Common myeloid progenitor, CD34-positive (primary cell): ENCODE results near the gene CLRN3.

Experiments used
- CTCF ChIA-PET: fragments of 350-600 bp; sonication (Branson Sonifier 250); formaldehyde crosslinking; loops from one replicate; lab custom pipeline; 2021; ENCODE audit warnings: antibody characterized with exemption; lab: Charles Lee
- POLR2A ChIA-PET: fragments of 350-600 bp; sonication (Branson Sonifier 250); formaldehyde crosslinking; loops from one replicate; lab custom pipeline; 2021; ENCODE audit warnings: antibody characterized with exemption; lab: Charles Lee
- DNase-seq, 3 donors: peaks; one replicate each; pipeline versions ENCODE4 v3.0.0 to v3.0.0-alpha.2; 2013
- H3K27ac ChIP-seq, 2 experiments: 1 replicate in 1 of 2; 2 replicates in 1 of 2; pipeline ENCODE4 v1.7.0; 2013; ENCODE audit warnings: inconsistent platforms in 2 of 2, low read length in 2 of 2, mild to moderate bottlenecking in 2 of 2, low read depth in 1 of 2, moderate library complexity in 1 of 2; ENCODE audit not compliant: severe bottlenecking in 2 of 2, insufficient read depth in 1 of 2, poor library complexity in 1 of 2
- H3K27me3 ChIP-seq, 5 experiments: replicated peaks in 2 of 5; 1 replicate in 3 of 5; 2 replicates in 2 of 5; pipeline versions ENCODE4 v1.6.1 to v1.7.0; 2013; ENCODE audit warnings: low read length in 4 of 5, mild to moderate bottlenecking in 2 of 5, moderate library complexity in 2 of 5, inconsistent platforms in 1 of 5; ENCODE audit not compliant: insufficient read depth in 5 of 5, control insufficient read depth in 4 of 5
- H3K36me3 ChIP-seq, 4 experiments: 1 replicate in 2 of 4; 2 replicates in 2 of 4; pipeline versions ENCODE4 v1.6.1 to v1.7.0; 2013; ENCODE audit warnings: low read length in 3 of 4, control low read depth in 1 of 4, mild to moderate bottlenecking in 1 of 4; ENCODE audit not compliant: control insufficient read depth in 4 of 4, insufficient read depth in 4 of 4
- H3K4me1 ChIP-seq, 4 experiments: 1 replicate in 3 of 4; 2 replicates in 1 of 4; pipeline versions ENCODE4 v1.6.1 to v1.7.1; 2013; ENCODE audit warnings: low read length in 3 of 4, mild to moderate bottlenecking in 3 of 4, control low read depth in 1 of 4, inconsistent platforms in 1 of 4, moderate library complexity in 1 of 4; ENCODE audit not compliant: control insufficient read depth in 4 of 4, insufficient read depth in 4 of 4; ENCODE audit errors: control extremely low read depth in 1 of 4
- H3K4me3 ChIP-seq, 7 experiments: 1 replicate in 4 of 7; 2 replicates in 3 of 7; pipeline versions ENCODE4 v1.5.1 to v1.7.0; 2013; ENCODE audit warnings: mild to moderate bottlenecking in 7 of 7, low read length in 6 of 7, moderate library complexity in 6 of 7, inconsistent platforms in 2 of 7, low read depth in 2 of 7, control low read depth in 1 of 7; ENCODE audit not compliant: insufficient read depth in 4 of 7, control insufficient read depth in 1 of 7; ENCODE audit errors: extremely low read depth in 1 of 7
- H3K9me3 ChIP-seq, 5 experiments: 1 replicate in 4 of 5; 2 replicates in 1 of 5; pipeline versions ENCODE4 v1.6.1 to v1.7.1; 2013; ENCODE audit warnings: low read length in 4 of 5, mild to moderate bottlenecking in 2 of 5, inconsistent platforms in 1 of 5, low read depth in 1 of 5, moderate library complexity in 1 of 5; ENCODE audit not compliant: control insufficient read depth in 4 of 5, insufficient read depth in 2 of 5; ENCODE audit errors: control extremely low read depth in 1 of 5
- WGBS: methylation state at CpG from one replicate; pipeline ENCODE4 v1.1.5; 2013; ENCODE audit not compliant: insufficient coverage; 5-methylcytosine and 5-hydroxymethylcytosine counted together

CLRN3 gene

DNA sequence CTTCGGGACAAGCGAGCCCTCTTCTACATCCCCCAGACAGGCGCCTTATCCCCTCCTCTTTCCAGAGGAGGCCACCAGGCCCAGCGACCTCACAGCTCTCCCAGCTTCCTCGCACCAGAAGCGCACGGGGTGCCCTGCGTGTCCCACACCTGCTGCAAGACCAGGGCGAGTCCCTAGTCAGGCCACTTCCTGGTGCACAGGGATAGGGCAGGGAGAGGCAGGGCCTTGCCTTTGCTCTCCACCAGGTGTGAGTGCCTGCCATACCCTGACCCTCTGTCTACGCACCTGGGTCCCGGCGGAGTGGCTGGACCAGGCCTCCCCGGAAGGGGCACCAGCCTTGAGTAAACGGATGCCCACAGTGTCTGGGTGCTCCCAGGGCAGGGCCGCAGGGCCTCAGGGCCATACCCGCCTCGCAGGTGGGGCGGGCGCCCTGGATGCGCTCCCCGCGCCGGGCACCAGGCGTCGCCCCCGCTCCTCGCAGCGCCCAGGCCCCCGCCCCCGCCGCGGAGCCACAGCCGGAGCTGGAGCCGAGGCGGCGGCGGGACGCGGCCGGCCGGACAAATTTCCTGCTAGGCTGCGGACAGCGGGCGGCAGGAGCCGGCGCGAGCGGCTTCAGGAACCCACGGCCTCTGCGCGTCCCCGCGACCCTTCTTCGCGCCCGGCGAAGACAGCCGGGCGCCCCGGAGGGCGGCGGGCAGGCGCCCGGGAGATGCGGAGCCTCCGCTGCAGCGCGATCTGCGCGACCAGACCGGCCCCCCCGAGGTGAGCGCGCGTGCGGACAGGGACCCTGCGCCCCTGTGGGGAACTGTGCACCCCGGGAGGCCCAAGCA, 14.0 kb upstream of the CLRN3 start, which contains the start of gene PTPRE:
TSS of gene PTPRE (plus strand) at position 556 of the 830 bp plus-strand sequence. CDS start 133,779 bp downstream, outside the sequence.
- Histone ChIP-seq H3K27me3 (peaks cover 0 to 38% (median 8%) of the 10 kb centered on the region in 5 experiments), H3K27ac (no peak within 1 kb of the TSS), H3K4me1 (peaks cover 0 to 14% (median 12%) of the 10 kb centered on the region in 4 experiments), H3K4me3 (peak within 1 kb of the TSS; percentile 44 to 77 (median 67)), H3K36me3 (no peaks in the 10 kb centered on the region), H3K9me3 (peaks cover 0 to 3% (median 0%) of the 10 kb centered on the region in 5 experiments)
- POLR2A ChIA-PET = interaction anchor here (0.9 kb wide), 1 partner anchor 105 kb away, joined by 5 read pairs; no protein-coding TSS in a partner anchor
- WGBS = 12% methylated on average over 53 of the region's 78 CpGs
- CTCF ChIA-PET = interaction anchor here (0.6 to 6.7 kb wide), 21 partner anchors 13 to 243 kb away, joined by 3 to 122 read pairs (median 5); partner anchors contain the start of gene CLRN3
- peak; percentile 52 to 70 (median 67) for DNase-seq

DNA sequence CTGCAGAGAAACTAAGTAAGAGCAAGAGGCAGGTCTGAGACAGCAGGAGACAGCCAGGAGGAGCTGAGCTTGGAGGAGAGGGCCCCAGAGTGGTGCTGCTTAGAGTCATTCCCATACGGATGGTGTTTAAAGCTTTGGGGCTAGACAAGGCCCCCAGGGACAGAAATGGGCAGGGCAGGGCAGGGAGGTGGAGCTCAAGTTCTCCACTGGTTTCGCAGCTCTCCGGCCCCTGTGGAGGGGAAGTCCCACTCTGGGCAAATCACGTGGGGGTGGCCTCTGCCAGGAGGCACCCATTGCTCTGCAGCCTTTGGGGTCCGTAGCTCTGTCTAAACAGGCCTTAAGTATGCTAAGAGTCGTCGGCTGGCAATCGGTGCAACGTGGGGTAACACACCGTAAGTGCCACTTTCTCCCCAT, 13.1 kb upstream of the CLRN3 start:
- Histone ChIP-seq H3K27me3 (peaks cover 0 to 38% (median 8%) of the 10 kb centered on the region in 5 experiments), H3K4me1 (peaks cover 0 to 14% (median 12%) of the 10 kb centered on the region in 4 experiments), H3K4me3 (no peak overlapping the region), H3K36me3 (no peaks in the 10 kb centered on the region), H3K9me3 (peaks cover 0 to 3% (median 0%) of the 10 kb centered on the region in 5 experiments), H3K27ac (no peak overlapping the region)
- WGBS = 50% methylated on average over 4 of the region's 10 CpGs
- no peak for DNase-seq
- CTCF ChIA-PET = interaction anchor here (0.7 to 6.7 kb wide), 20 partner anchors 12 to 244 kb away, joined by 3 to 122 read pairs (median 4); partner anchors contain the start of gene CLRN3
- POLR2A ChIA-PET = interaction anchor here (0.8 kb wide), 1 partner anchor 11 kb away, joined by 4 read pairs; no protein-coding TSS in a partner anchor

DNA sequence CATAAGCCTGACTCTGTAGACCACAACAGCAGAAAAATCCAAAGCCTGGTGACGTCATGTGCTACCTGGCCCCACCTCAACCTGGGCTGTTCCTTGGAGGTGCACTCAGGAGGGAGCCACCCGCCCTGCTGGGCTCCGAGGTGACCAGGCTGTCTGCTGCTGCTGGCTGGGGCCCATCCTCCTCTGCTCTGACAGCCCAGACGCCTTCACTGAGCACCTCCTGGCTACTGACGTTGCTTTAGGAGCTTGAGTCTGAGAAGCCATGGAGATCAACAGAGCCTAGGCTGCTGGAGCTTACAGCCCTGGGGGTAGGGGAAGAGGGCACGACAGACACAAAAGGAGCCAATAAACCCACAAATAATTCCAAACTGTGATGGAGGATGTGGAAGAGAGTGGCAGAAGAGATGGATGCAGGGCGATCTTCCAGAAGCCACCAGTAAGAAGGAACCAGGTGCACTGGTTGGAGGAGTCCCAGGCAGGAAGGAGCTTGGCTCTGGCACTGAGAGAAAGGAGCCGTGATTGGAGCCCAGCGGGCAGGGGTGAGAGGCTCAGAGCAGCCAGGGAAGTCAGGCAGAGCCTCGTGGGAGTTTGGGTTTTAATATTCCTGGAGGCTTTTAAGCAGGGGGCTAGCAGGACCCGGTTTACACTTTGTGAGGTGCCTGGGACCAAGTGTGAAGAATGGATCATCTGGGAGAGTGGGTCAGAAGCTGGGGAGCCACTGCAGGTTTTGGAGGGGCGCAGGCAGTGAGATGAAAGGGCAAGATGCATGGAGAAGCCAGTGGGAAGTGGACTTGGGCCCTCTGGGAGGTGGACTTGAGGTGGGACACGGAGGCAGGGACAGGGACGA, 12.5 kb upstream of the CLRN3 start:
- peaks cover 0 to 38% (median 8%) of the 10 kb centered on the region in 5 experiments for H3K27me3 ChIP-seq
- DNase-seq = no peak
- peaks cover 0 to 20% (median 12%) of the 10 kb centered on the region in 4 experiments for H3K4me1 ChIP-seq
- ChIA-PET CTCF (interaction anchor here (0.8 to 6.7 kb wide), 19 partner anchors 12 to 244 kb away, joined by 3 to 122 read pairs (median 4); partner anchors contain the start of gene CLRN3), POLR2A (interaction anchor here (0.8 kb wide), 1 partner anchor 10 kb away, joined by 4 read pairs; no protein-coding TSS in a partner anchor)
- H3K4me3 ChIP-seq = no peak overlapping the region
- 93% methylated on average over 12 of the region's 14 CpGs for WGBS
- peaks cover 0 to 3% (median 0%) of the 10 kb centered on the region in 5 experiments for H3K9me3 ChIP-seq
- no peaks in the 10 kb centered on the region for H3K36me3 ChIP-seq
- no peak overlapping the region for H3K27ac ChIP-seq

DNA sequence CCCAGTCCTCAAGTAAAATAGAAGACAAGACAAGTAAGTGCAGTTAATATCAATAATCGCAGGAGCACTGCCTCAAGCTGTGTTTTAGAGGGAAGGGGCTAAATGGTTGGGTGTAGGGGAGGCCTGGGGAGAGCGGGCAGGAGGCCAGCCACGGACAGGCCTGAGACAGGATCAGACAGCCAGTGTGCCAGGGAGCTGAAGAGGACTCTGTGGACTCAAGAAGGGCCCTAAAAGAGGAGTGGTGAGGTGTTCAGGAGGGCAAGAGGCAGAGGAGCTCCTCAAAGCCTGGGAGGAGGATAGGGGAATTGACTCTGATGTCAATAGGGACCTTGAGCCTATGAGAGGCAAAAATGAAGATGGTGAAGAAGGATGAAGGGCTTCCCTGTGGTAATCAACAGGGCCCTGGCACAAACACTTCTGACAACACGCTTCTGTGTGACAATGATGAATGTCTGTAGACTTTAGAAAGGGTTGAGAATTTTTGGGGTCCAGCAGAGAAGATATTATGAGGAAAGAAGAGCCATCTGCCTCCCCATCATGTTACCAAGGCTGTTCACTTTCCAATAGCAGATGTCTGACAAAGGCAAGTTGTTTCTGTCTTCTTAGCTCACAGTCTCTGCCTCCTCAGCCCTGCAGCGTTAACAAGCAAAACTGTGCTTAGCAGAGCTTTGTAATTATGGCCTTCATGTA, 11.7 kb upstream of the CLRN3 start:
- WGBS = 97% methylated on average over 4 of the region's 5 CpGs
- DNase-seq = no peak
- H3K4me3 ChIP-seq = no peak overlapping the region
- peaks cover 0 to 3% (median 0%) of the 10 kb centered on the region in 5 experiments for H3K9me3 ChIP-seq
- peaks cover 0 to 36% (median 7%) of the 10 kb centered on the region in 5 experiments for H3K27me3 ChIP-seq
- CTCF ChIA-PET = interaction anchor here (1.1 to 6.7 kb wide), 7 partner anchors 11 to 165 kb away, joined by 3 to 122 read pairs (median 7); partner anchors contain the start of gene CLRN3
- peaks cover 0 to 28% (median 15%) of the 10 kb centered on the region in 4 experiments for H3K4me1 ChIP-seq
- no peaks in the 10 kb centered on the region for H3K36me3 ChIP-seq
- POLR2A ChIA-PET = no interaction called here
- no peak overlapping the region for H3K27ac ChIP-seq

DNA sequence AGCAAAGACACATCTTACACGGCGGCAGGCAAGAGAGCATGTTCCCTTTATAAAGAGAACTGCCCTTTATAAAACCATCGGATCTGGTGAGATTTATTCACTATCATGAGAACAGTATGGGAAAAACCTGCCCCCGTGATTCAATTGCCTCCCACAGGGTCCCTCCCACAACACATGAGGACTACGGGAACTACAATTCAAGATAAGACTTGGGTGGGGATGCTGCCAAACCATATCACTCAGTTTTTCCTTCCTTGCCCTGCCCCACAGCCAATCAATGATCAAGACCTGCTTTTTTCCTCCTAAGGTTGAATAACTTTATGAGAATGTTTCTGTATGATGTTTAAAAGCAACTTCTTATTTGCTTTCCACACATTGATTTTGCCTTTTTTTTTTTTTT, 11.0 kb upstream of the CLRN3 start:
- Histone ChIP-seq H3K27me3 (peaks cover 0 to 30% (median 5%) of the 10 kb centered on the region in 5 experiments), H3K4me1 (peaks cover 0 to 28% (median 15%) of the 10 kb centered on the region in 4 experiments), H3K27ac (no peak overlapping the region), H3K4me3 (no peak overlapping the region), H3K9me3 (peaks cover 0 to 3% (median 0%) of the 10 kb centered on the region in 5 experiments), H3K36me3 (no peaks in the 10 kb centered on the region)
- POLR2A ChIA-PET = no interaction called here
- DNase-seq = no peak
- CTCF ChIA-PET = interaction anchor here (6.7 kb wide), 1 partner anchor 109 kb away, joined by 122 read pairs; no protein-coding TSS in a partner anchor
- WGBS = 97% methylated on average over 5 of the region's 5 CpGs
